Activated CD4-positive, CD25-positive, alpha-beta regulatory T cell treated with anti-CD3 and anti-CD28 coated beads, Interleukin-2, amount 50 U/mL, for 16 hours (primary cell): ENCODE data around the gene CRADD.
"Not testable (repeated sequence)": the region's sequence is repeated elsewhere in the genome, so short reads cannot be mapped to it uniquely, and the experiment has no call there.

Experiments
- DNase-seq: peaks from one replicate; pipeline ENCODE4 v3.0.0-alpha.2; 2020; ENCODE audit warnings: low read depth, low spot score

CRADD gene

GRCh38 chr12:93706824-93707223 is 29.6 kb downstream of the CRADD start:
- DNase-seq, result no peak

- DNase-seq, result no peak
Measured at GRCh38 chr12:93707836-93708235, 30.7 kb downstream of the CRADD start.

DNA sequence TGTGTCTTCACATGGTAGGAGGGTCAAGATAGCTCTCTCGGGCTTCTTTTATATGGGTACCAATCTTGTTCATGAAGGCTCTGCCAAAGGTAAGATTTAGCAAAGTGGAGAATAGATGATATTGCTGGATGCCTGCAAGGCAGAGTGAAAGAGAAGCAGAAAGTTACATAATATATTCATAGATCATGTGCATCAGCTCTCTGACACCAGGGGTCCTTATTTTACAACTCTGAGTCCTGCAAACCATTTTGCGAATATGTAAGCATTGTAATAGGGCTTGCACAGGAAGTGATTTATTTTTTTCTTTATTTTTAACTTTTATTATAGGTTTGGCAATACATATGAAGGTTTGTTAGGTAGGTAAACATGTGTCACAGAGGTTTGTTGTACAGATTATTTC is 31.8 kb downstream of the CRADD start:
- DNase-seq, result no peak

DNA sequence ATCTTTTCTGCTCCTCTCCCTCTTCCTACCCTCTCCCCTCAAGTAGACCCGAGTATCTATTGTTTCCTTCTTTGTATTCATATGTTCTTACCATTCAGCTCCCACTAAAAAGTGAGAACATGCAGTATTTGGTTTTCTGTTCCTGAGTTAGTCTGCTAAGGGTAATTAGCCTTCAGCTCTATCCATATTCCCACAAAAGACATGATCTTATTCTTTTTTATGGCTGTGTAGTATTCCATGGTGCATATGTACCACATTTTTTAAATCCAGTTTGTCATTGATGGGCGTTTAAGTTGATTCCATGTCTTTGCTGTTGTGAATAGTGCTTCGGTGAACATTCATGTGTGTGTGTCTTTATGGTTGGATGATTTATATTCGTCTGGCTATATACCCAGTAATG is 32.2 kb downstream of the CRADD start:
- DNase-seq, result no peak

DNA sequence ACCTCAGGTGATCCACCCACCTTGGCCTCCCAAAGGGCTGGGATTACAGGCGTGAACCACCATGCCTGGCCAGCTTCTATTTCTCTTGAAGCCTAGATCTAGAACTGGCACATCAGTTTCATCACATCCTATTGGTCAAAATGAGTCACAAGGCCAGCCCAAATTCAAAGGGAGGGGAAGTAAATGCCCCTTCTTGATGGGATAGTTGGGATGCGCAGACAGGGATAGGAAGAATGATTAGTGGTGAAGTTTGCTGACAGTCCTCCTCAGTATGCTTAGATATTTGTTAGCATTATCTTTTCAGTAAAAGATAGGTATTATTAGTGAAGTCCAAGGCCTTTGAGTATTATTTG is 33.4 kb downstream of the CRADD start:
- DNase-seq, result no peak

GRCh38 chr12:93711502-93711901 is 34.3 kb downstream of the CRADD start:
- not testable (repeated sequence) for DNase-seq

DNA sequence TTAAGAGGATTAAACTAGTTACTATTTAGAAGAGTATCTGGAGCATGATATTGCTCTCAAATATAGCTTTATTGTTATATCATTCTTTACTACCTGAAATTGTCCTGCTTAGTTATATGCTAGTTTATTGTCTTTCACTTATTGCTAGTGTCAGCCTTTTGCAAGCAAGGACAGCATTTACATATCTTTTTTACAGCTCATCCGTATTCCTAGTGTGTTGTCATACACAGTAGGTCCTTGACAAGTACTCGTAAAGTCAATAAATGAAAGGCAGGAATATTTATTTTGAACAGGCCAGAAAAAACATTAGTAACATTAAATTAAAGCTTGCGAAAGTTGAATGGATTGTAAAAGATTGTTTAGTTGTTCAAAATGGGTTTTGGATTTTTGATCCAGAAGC is 35.0 kb downstream of the CRADD start:
- no peak for DNase-seq

GRCh38 chr12:93713060-93713459 is 35.9 kb downstream of the CRADD start:
- DNase-seq, result no peak

DNA sequence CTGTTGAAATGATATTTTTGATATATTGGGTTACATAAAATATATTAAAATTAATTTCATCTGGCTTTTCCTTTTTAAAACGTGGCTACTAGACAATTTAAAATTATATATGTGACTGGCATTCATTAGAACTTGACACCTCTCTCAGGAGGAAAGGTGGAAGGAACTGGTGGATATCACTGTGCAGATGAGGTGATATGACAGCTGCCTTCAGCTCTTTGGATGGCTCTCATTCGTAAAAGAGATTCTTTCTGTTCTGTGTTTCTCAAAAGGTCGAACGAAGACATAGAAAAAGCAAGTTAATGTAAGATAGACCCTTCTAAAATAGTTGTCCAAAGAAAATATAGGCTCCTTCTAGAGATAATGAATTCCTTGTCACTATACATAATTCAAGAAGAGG is 36.6 kb downstream of the CRADD start:
- DNase-seq, result no peak

DNA sequence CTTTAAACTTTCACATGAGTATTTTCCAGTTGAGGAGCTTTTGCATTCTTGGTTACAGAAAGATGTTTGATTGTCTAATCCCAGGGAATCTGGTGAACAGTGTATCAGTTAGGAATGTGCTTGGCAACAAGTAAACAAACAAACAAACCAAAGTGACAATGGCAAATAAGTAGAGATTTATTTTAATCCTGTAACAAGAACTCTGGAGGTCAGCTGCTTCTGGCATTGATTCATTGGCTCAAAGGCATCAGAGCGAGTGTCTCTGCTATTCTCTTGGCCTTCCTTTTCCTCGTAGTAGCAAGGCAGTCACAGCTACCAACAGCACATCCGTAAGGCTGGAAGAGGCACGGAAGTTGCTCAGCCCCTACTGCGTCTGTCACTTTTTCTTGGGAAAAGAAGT is 37.2 kb downstream of the CRADD start:
- no peak for DNase-seq

GRCh38 chr12:93719710-93720109 is 42.5 kb downstream of the CRADD start:
- DNase-seq, result no peak

GRCh38 chr12:93720559-93720958 is 43.4 kb downstream of the CRADD start:
- no peak for DNase-seq

GRCh38 chr12:93722179-93722578 is 45.0 kb downstream of the CRADD start:
- no peak for DNase-seq

GRCh38 chr12:93722835-93723567 is 45.8 kb downstream of the CRADD start:
- no peak for DNase-seq

GRCh38 chr12:93723568-93723930 is 46.4 kb downstream of the CRADD start:
- DNase-seq, result no peak

DNA sequence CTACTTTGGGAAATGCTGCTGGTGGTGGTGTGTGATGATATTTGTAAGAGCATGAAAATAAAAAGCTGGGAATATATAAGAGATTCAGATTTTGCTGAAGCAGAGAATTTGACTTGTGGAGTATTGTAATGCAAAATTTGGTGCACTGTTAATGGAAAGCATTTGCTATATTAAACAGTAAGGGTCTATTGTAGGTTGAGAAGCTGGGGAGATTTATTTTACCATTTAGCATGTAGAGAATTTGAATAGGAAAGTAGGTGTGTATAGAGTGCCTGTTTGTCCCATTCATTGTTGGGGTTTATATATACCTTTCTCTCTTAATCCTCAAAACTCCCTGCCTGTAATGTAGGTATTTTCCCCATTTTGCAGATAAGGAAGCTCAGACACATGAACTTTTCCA is 48.4 kb downstream of the CRADD start:
- DNase-seq, result no peak

- DNase-seq, result no peak
Measured at GRCh38 chr12:93727195-93727811, 50.1 kb downstream of the CRADD start.

DNA sequence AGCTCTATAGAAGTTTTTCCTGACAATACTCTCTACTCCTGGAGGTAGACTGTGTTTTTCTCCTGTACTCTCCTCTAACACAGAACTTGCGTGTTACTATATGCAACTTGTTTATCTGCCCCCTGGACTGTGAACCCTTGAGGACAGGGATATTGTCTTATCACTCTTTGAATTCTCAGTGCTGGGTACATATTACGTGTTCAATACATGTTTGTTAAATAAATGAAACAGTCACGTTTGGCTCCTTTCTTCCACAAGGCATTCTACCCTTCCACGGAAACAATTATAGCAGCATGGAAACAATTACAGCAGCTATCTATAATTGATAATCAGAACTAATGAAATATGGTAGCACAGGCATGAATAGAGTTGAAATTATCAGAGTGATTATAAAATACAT is 50.7 kb downstream of the CRADD start:
- DNase-seq, result no peak

- no peak for DNase-seq
Measured at GRCh38 chr12:93729934-93730333, 52.8 kb downstream of the CRADD start.

GRCh38 chr12:93733358-93733757 is 56.2 kb downstream of the CRADD start:
- DNase-seq, result no peak

DNA sequence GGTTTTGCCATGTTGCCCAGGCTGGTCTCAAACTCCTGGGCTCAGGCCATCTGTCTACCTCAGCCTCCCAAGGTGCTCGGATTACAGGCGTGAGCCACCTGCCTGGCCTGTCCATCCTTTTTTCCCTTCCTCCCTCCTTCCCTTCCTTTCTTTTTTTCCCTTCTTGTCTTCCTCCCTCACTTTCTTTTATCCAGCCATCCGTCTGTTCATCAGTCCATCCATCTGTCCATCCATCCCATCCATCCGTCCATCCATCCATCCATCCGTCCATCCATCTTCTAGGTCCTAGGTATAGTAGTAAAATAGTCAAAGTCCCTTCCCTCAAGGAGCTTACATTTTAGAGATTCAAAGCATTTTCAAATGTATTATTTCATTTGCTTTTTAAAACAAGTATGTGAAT is 56.8 kb downstream of the CRADD start:
- DNase-seq, result no peak

DNA sequence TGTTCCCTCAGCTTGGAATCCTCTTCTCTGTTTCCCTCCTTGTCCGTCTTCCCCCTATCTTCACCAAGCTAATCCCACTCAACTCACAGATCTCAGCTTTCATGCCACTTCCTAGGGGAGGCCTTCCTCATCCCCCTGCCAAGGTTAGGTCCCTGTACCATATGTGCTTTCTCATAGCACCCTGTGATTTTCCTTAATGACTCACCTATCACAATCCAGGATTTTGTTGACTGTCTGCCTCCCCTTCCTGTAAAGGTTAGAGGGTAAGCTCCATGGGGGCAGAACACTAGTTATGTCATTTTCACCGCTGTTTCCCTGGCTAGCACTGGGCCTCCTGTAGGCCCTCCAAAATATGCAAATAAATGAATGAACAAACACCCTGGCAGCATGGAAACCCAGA is 57.6 kb downstream of the CRADD start:
- no peak for DNase-seq

- no peak for DNase-seq
Measured at GRCh38 chr12:93736640-93737178, 59.5 kb downstream of the CRADD start.
